PC-9 (cell line): ENCODE data around the gene UBN1. TPM values are rescaled to one million over a fixed set of nuclear protein-coding genes. Genes with fewer than 3 reads are reported as not detected.

Source experiments
- BruUV-seq: library from RNA; stranded (reverse); fragments of 400-500 nt; replicated peaks from 2 replicates; lab custom pipeline; 2021; lab: Mats Ljungman, UMichigan
- CTCF ChIA-PET: fragments of 300-600 bp; sonication (Branson Sonifier 250); formaldehyde crosslinking; loops from one replicate; lab custom pipeline; 2022; ENCODE audit warnings: antibody characterized with exemption; lab: Charles Lee
- POLR2A ChIA-PET: fragments of 300-600 bp; sonication (Branson Sonifier 250); formaldehyde crosslinking; loops from one replicate; lab custom pipeline; 2022; ENCODE audit warnings: antibody characterized with exemption; ENCODE audit not compliant: unreplicated experiment; lab: Charles Lee
- DNase-seq, 2 experiments: peaks; one replicate each; pipeline versions ENCODE4 v3.0.0 to v3.0.0-alpha.2; 2015 to 2022; ENCODE audit warnings: mixed read lengths in 1 of 2
- H2AFZ ChIP-seq: fragments of 200-600 bp; sonication (generic); 2 replicates; pipeline ENCODE4 v1.8.1; 2017; ENCODE audit warnings: antibody characterized with exemption
- H3F3A ChIP-seq: fragments of 200-600 bp; sonication (generic); 2 replicates; pipeline ENCODE4 v1.8.1; 2017; ENCODE audit warnings: antibody characterized with exemption, mild to moderate bottlenecking, low read depth; ENCODE audit not compliant: insufficient read depth
- H3K27ac ChIP-seq: fragments of 200-600 bp; sonication (generic); 2 replicates; pipeline ENCODE4 v1.6.1; 2016; ENCODE audit warnings: mixed run types
- H3K27me3 ChIP-seq: fragments of 200-600 bp; sonication (generic); 2 replicates; pipeline ENCODE4 v1.6.1; 2016; ENCODE audit warnings: low read depth, mixed run types; ENCODE audit not compliant: insufficient read depth
- H3K36me3 ChIP-seq: fragments of 200-600 bp; sonication (generic); 2 replicates; pipeline ENCODE4 v1.6.1; 2016; ENCODE audit warnings: low read depth, mixed run types
- H3K4me1 ChIP-seq: fragments of 200-600 bp; sonication (generic); replicated peaks from 2 replicates; pipeline ENCODE4 v1.6.1; 2016; ENCODE audit warnings: mixed run types; ENCODE audit not compliant: insufficient read depth
- H3K4me2 ChIP-seq: fragments of 200-600 bp; sonication (generic); 2 replicates; pipeline ENCODE4 v1.6.1; 2017; ENCODE audit warnings: mixed run types
- H3K4me3 ChIP-seq: fragments of 200-600 bp; sonication (generic); 2 replicates; pipeline ENCODE4 v1.6.1; 2016; ENCODE audit warnings: mixed run types
- H3K79me2 ChIP-seq: fragments of 200-600 bp; sonication (generic); 2 replicates; pipeline ENCODE4 v1.6.1; 2017; ENCODE audit warnings: low read depth, mixed run types
- H3K9me2 ChIP-seq: fragments of 200-600 bp; sonication (generic); 2 replicates; pipeline ENCODE4 v1.8.1; 2017; ENCODE audit warnings: mild to moderate bottlenecking; ENCODE audit not compliant: insufficient read depth
- H3K9me3 ChIP-seq: fragments of 200-600 bp; sonication (generic); 2 replicates; pipeline ENCODE4 v1.8.1; 2016; ENCODE audit warnings: low read depth; ENCODE audit not compliant: insufficient read depth
- H4K20me1 ChIP-seq: fragments of 200-600 bp; sonication (generic); 2 replicates; pipeline ENCODE4 v1.8.1; 2017; ENCODE audit not compliant: insufficient read depth
- CTCF ChIP-seq: fragments of 200-600 bp; sonication (generic); conservative IDR thresholded peaks from 2 replicates; pipeline ENCODE4 v1.6.1; 2017; ENCODE audit warnings: mixed run types, antibody characterized with exemption, mild to moderate bottlenecking, moderate library complexity
- EZH2 ChIP-seq: fragments of 200-600 bp; sonication (generic); IDR thresholded peaks from 2 replicates; pipeline ENCODE4 v1.8.0; 2017; ENCODE audit warnings: antibody characterized with exemption, low read depth
- intact Hi-C: fragments of 100-400 bp; cut with micrococcal nuclease; formaldehyde crosslinking; loops from one replicate; pipeline ENCODE4 v1.10.0; 2022; ENCODE audit not compliant: unreplicated experiment
- total RNA-seq: library from RNA; stranded (reverse); gene quantifications from 2 replicates; pipeline ENCODE4 v1.2.3, GENCODE V29; 2021

Gene UBN1
- total RNA-seq, 1 experiment from 2014 or later, result 44.1 TPM

- Histone ChIP-seq H3K36me3 (peaks cover 9% of the 10 kb centered on the region; the same call in 1 of the 2 replicates), H2AFZ (no peak overlapping the region), H3K4me2 (no peak overlapping the region), H4K20me1 (no peaks in the 10 kb centered on the region), H3K27me3 (no peaks in the 10 kb centered on the region), H3K9me3 (no peaks in the 10 kb centered on the region), H3K27ac (no peak overlapping the region), H3F3A (peaks cover 57% of the 10 kb centered on the region), H3K79me2 (peaks cover 77% of the 10 kb centered on the region), H3K4me3 (no peak overlapping the region), H3K9me2 (no peaks in the 10 kb centered on the region), H3K4me1 (peaks cover 77% of the 10 kb centered on the region)
- DNase-seq, result no peak
- ChIA-PET CTCF (no interaction called here), POLR2A (no interaction called here)
- intact Hi-C loops, result no loop called here
- BruUV-seq, result no TSS peak
- TF ChIP-seq EZH2 (no peak), CTCF (no peak)
Observed at GRCh38 chr16:4920826-4921225, 73.5 kb downstream of the UBN1 start.

- Histone ChIP-seq H3F3A (peaks cover 56% of the 10 kb centered on the region), H3K4me3 (no peak overlapping the region), H4K20me1 (no peaks in the 10 kb centered on the region), H3K27me3 (no peaks in the 10 kb centered on the region), H3K9me2 (no peaks in the 10 kb centered on the region), H2AFZ (no peak overlapping the region), H3K9me3 (peaks cover 12% of the 10 kb centered on the region), H3K4me2 (no peak overlapping the region), H3K27ac (no peak overlapping the region), H3K36me3 (peaks cover 20% of the 10 kb centered on the region), H3K79me2 (peaks cover 78% of the 10 kb centered on the region), H3K4me1 (peaks cover 65% of the 10 kb centered on the region)
- BruUV-seq, result no TSS peak
- ChIA-PET CTCF (interaction anchor here (0.6 kb wide), 1 partner anchor 299 kb away, joined by 10 read pairs; no protein-coding TSS in a partner anchor), POLR2A (no interaction called here)
- intact Hi-C loops, result no loop called here
- TF ChIP-seq CTCF, result no peak
- no peak for TF ChIP-seq EZH2
- DNase-seq, result no peak
Observed at GRCh38 chr16:4922721-4923342, 75.6 kb downstream of the UBN1 start.

- intact Hi-C loops, result no loop called here
- no peak overlapping the region for H3K4me3 ChIP-seq
- H3K9me3 ChIP-seq, result peaks cover 17% of the 10 kb centered on the region
- TF ChIP-seq CTCF (no peak), EZH2 (no peak)
- POLR2A ChIA-PET, result no interaction called here
- no peak for DNase-seq
- no TSS peak for BruUV-seq
- H3K36me3 ChIP-seq, result peaks cover 28% of the 10 kb centered on the region
- peak overlapping the region; percentile 68; the same call in 1 of the 2 replicates for H3K4me2 ChIP-seq
- no peak overlapping the region for H2AFZ ChIP-seq
- no peaks in the 10 kb centered on the region for H4K20me1 ChIP-seq
- peaks cover 53% of the 10 kb centered on the region for H3F3A ChIP-seq
- no peaks in the 10 kb centered on the region for H3K9me2 ChIP-seq
- CTCF ChIA-PET, result no interaction called here
- peaks cover 79% of the 10 kb centered on the region for H3K79me2 ChIP-seq
- no peak overlapping the region for H3K27ac ChIP-seq
- H3K27me3 ChIP-seq, result no peaks in the 10 kb centered on the region
- peaks cover 55% of the 10 kb centered on the region for H3K4me1 ChIP-seq
Observed at GRCh38 chr16:4923853-4924252, 76.6 kb downstream of the UBN1 start.
